ENCODE measurements around the gene MRPL45.

GRCh38 chr17:38364741-38365140 lies 67.8 kb downstream of the MRPL45 start:
- TF ChIP-seq, protein P1, sequence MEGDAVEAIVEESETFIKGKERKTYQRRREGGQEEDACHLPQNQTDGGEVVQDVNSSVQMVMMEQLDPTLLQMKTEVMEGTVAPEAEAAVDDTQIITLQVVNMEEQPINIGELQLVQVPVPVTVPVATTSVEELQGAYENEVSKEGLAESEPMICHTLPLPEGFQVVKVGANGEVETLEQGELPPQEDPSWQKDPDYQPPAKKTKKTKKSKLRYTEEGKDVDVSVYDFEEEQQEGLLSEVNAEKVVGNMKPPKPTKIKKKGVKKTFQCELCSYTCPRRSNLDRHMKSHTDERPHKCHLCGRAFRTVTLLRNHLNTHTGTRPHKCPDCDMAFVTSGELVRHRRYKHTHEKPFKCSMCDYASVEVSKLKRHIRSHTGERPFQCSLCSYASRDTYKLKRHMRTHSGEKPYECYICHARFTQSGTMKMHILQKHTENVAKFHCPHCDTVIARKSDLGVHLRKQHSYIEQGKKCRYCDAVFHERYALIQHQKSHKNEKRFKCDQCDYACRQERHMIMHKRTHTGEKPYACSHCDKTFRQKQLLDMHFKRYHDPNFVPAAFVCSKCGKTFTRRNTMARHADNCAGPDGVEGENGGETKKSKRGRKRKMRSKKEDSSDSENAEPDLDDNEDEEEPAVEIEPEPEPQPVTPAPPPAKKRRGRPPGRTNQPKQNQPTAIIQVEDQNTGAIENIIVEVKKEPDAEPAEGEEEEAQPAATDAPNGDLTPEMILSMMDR (IDR thresholded peaks at IDR 0.05): no peak
- TF ChIP-seq EZH2 (IDR thresholded peaks at IDR 0.05; ENCODE audit: borderline replicate concordance, insufficient read depth, low read depth, low read length, poor library complexity, severe bottlenecking): no peak

Data from B cell (primary cell).